Activated T-cell treated with anti-CD3 and anti-CD28 coated beads, Interleukin-2, amount 50 U/mL, for 4 hours (primary cell): ENCODE data around the gene FGF11. TPM values are rescaled to one million over a fixed set of nuclear protein-coding genes. Genes with fewer than 3 reads are reported as not detected.

Experiments
- ATAC-seq, 2 donors: fragments of 200-7000 bp; cut with Tn5 transposase; one replicate each; pipeline ENCODE4 v1.10.0; 2021
- DNase-seq: peaks from one replicate; pipeline ENCODE4 v3.0.0-alpha.2; 2020
- H3K27me3 Mint-ChIP-seq: one replicate; pipeline ENCODE4 v1.8.0; 2021; ENCODE audit warnings: low read depth, mixed read lengths
- H3K36me3 Mint-ChIP-seq: one replicate; pipeline ENCODE4 v1.8.0; 2022; ENCODE audit warnings: mixed read lengths; ENCODE audit not compliant: insufficient read depth
- H3K4me1 Mint-ChIP-seq: one replicate; pipeline ENCODE4 v1.8.0; 2021; ENCODE audit warnings: low read depth, mixed read lengths
- H3K4me3 Mint-ChIP-seq: one replicate; pipeline ENCODE4 v1.8.0; 2021; ENCODE audit warnings: mild to moderate bottlenecking, moderate library complexity, mixed read lengths
- H3K9me3 Mint-ChIP-seq: one replicate; pipeline ENCODE4 v1.8.0; 2021; ENCODE audit warnings: mixed read lengths
- total RNA-seq, 3 donors: library from RNA; stranded (reverse); gene quantifications; one replicate each; pipeline ENCODE4 v1.2.1, GENCODE V29; 2021

The FGF11 gene
- total RNA-seq, 3 donors from 2014 or later, result 0.19 to 0.32 (median 0.28) TPM

- Mint-ChIP-seq H3K4me3 (peak overlapping the region; percentile 93), H3K4me1 (peaks cover 11% of the 10 kb centered on the region)
- peak; percentile 64 for DNase-seq
Observed at GRCh38 chr17:7404737-7405349, 34.5 kb upstream of the FGF11 start.

GRCh38 chr17:7405350-7406234 lies 33.7 kb upstream of the FGF11 start:
- Mint-ChIP-seq H3K36me3 (no peaks in the 10 kb centered on the region), H3K27me3 (no peaks in the 10 kb centered on the region), H3K4me3 (peak overlapping the region; percentile 76), H3K9me3 (no peaks in the 10 kb centered on the region), H3K4me1 (peaks cover 11% of the 10 kb centered on the region)
- DNase-seq (no peak), ATAC-seq (no peak)

More at GRCh38 chr17:7404737-7405349, 34.5 kb upstream of the FGF11 start:
- H3K9me3 Mint-ChIP-seq, result no peaks in the 10 kb centered on the region
- no peaks in the 10 kb centered on the region for H3K27me3 Mint-ChIP-seq
- no peaks in the 10 kb centered on the region for H3K36me3 Mint-ChIP-seq
- ATAC-seq, result peak; percentile 56 to 62

- peak overlapping the region; percentile 67 for H3K4me3 Mint-ChIP-seq
- H3K9me3 Mint-ChIP-seq, result no peaks in the 10 kb centered on the region
- ATAC-seq (no peak), DNase-seq (no peak)
- peaks cover 11% of the 10 kb centered on the region for H3K4me1 Mint-ChIP-seq
- H3K36me3 Mint-ChIP-seq, result no peaks in the 10 kb centered on the region
- no peaks in the 10 kb centered on the region for H3K27me3 Mint-ChIP-seq
Observed at GRCh38 chr17:7406235-7406825, 33.0 kb upstream of the FGF11 start.

GRCh38 chr17:7407082-7407481 lies 32.2 kb upstream of the FGF11 start:
- H3K36me3 Mint-ChIP-seq, result no peaks in the 10 kb centered on the region
- no peak for DNase-seq
- ATAC-seq, result no peak
- H3K9me3 Mint-ChIP-seq, result no peaks in the 10 kb centered on the region
- H3K27me3 Mint-ChIP-seq, result no peaks in the 10 kb centered on the region
- no peak overlapping the region for H3K4me3 Mint-ChIP-seq
- H3K4me1 Mint-ChIP-seq, result peaks cover 11% of the 10 kb centered on the region

GRCh38 chr17:7407485-7408251 lies 31.6 kb upstream of the FGF11 start, which contains the start of gene NLGN2:
TSS of gene NLGN2 (plus strand) at chr17:7407845. CDS start at chr17:7408256, 411 bp downstream.
- ATAC-seq (no peak), DNase-seq (no peak)
- Mint-ChIP-seq H3K4me1 (peaks cover 11% of the 10 kb centered on the region), H3K36me3 (no peaks in the 10 kb centered on the region), H3K4me3 (no peak within 1 kb of the TSS), H3K27me3 (no peaks in the 10 kb centered on the region), H3K9me3 (no peaks in the 10 kb centered on the region)

- ATAC-seq (no peak), DNase-seq (peak; percentile 15)
- H3K9me3 Mint-ChIP-seq, result no peaks in the 10 kb centered on the region
- H3K36me3 Mint-ChIP-seq, result no peaks in the 10 kb centered on the region
- H3K4me3 Mint-ChIP-seq, result no peak overlapping the region
- H3K27me3 Mint-ChIP-seq, result no peaks in the 10 kb centered on the region
- peaks cover 5% of the 10 kb centered on the region for H3K4me1 Mint-ChIP-seq
Observed at GRCh38 chr17:7408252-7408727, 31.0 kb upstream of the FGF11 start.

GRCh38 chr17:7408863-7409262 lies 30.4 kb upstream of the FGF11 start:
- Mint-ChIP-seq H3K27me3 (no peaks in the 10 kb centered on the region), H3K9me3 (no peaks in the 10 kb centered on the region), H3K36me3 (no peaks in the 10 kb centered on the region), H3K4me1 (peaks cover 5% of the 10 kb centered on the region), H3K4me3 (no peak overlapping the region)
- ATAC-seq, result no peak
- no peak for DNase-seq

- Mint-ChIP-seq H3K4me3 (no peak overlapping the region), H3K4me1 (peaks cover 5% of the 10 kb centered on the region), H3K36me3 (no peaks in the 10 kb centered on the region), H3K27me3 (no peaks in the 10 kb centered on the region), H3K9me3 (no peaks in the 10 kb centered on the region)
- no peak for ATAC-seq
- DNase-seq, result no peak
Observed at GRCh38 chr17:7409716-7410115, 29.6 kb upstream of the FGF11 start.

GRCh38 chr17:7410634-7411426 lies 28.5 kb upstream of the FGF11 start:
- H3K4me3 Mint-ChIP-seq, result no peak overlapping the region

GRCh38 chr17:7411427-7411750 lies 27.9 kb upstream of the FGF11 start:
- no peaks in the 10 kb centered on the region for H3K4me1 Mint-ChIP-seq
- no peak overlapping the region for H3K4me3 Mint-ChIP-seq
- H3K27me3 Mint-ChIP-seq, result no peaks in the 10 kb centered on the region
- H3K36me3 Mint-ChIP-seq, result no peaks in the 10 kb centered on the region
- no peak for DNase-seq
- H3K9me3 Mint-ChIP-seq, result no peaks in the 10 kb centered on the region
- ATAC-seq, result no peak

More at GRCh38 chr17:7410634-7411426, 28.5 kb upstream of the FGF11 start:
- H3K27me3 Mint-ChIP-seq, result no peaks in the 10 kb centered on the region
- H3K4me1 Mint-ChIP-seq, result peaks cover 2% of the 10 kb centered on the region
- H3K36me3 Mint-ChIP-seq, result no peaks in the 10 kb centered on the region
- no peaks in the 10 kb centered on the region for H3K9me3 Mint-ChIP-seq
- no peak for ATAC-seq
- no peak for DNase-seq

- no peak for DNase-seq
- Mint-ChIP-seq H3K4me1 (no peaks in the 10 kb centered on the region), H3K36me3 (no peaks in the 10 kb centered on the region), H3K9me3 (no peaks in the 10 kb centered on the region), H3K27me3 (no peaks in the 10 kb centered on the region), H3K4me3 (no peak overlapping the region)
- ATAC-seq, result no peak
Observed at GRCh38 chr17:7413346-7413985, 25.8 kb upstream of the FGF11 start.

- ATAC-seq (no peak), DNase-seq (no peak)
- no peaks in the 10 kb centered on the region for H3K9me3 Mint-ChIP-seq
- peaks cover 3% of the 10 kb centered on the region for H3K27me3 Mint-ChIP-seq
- H3K4me1 Mint-ChIP-seq, result no peaks in the 10 kb centered on the region
- H3K4me3 Mint-ChIP-seq, result no peak overlapping the region
- H3K36me3 Mint-ChIP-seq, result no peaks in the 10 kb centered on the region
Observed at GRCh38 chr17:7414837-7415236, 24.5 kb upstream of the FGF11 start.

GRCh38 chr17:7415784-7416183 lies 23.5 kb upstream of the FGF11 start:
- DNase-seq, result no peak
- Mint-ChIP-seq H3K4me3 (no peak overlapping the region), H3K27me3 (peaks cover 3% of the 10 kb centered on the region), H3K9me3 (no peaks in the 10 kb centered on the region), H3K4me1 (no peaks in the 10 kb centered on the region), H3K36me3 (no peaks in the 10 kb centered on the region)
- ATAC-seq, result no peak
